HepG2 (cell line): ENCODE data around the gene SLC29A3. TPM values are rescaled to one million over a fixed set of nuclear protein-coding genes. Genes with fewer than 3 reads are reported as not detected.

Experiments used
- ATAC-seq: fragments of 200-7000 bp; cut with Tn5 transposase; 3 replicates; pipeline ENCODE4 v1.9.1; 2020; ENCODE audit warnings: mild to moderate bottlenecking, moderate library complexity
- BruUV-seq: library from RNA; stranded (reverse); fragments of 400-500 nt; replicated peaks from 2 replicates; lab custom pipeline; 2021; lab: Mats Ljungman, UMichigan
- CTCF ChIA-PET: fragments of 300-600 bp; formaldehyde crosslinking; extraction: SDS; loops from one replicate; lab custom pipeline; 2021; ENCODE audit warnings: low total read pairs, inconsistent platforms, low intra/inter-chr PET ratio; lab: Yijun Ruan, JAX
- POLR2A ChIA-PET: fragments of 350-600 bp; sonication (Branson Sonifier 250); formaldehyde crosslinking; loops from one replicate; lab custom pipeline; 2020; ENCODE audit warnings: antibody characterized with exemption, inconsistent platforms; lab: Yijun Ruan, JAX
- DNase-seq: peaks from one replicate; pipeline ENCODE4 v3.0.0-alpha.2; 2015; ENCODE audit warnings: low spot score
- FAIRE-seq: peaks from 3 replicates; lab custom pipeline; 2011; peaks lifted over from hg19 to GRCh38; lab: Jason Lieb, UNC
- H2AFZ ChIP-seq: one replicate; pipeline ENCODE4 v1.6.1; 2011; ENCODE audit warnings: low read length, inconsistent platforms
- H3K27ac ChIP-seq: fragments of 300-600 bp; 3 replicates; pipeline ENCODE4 v1.8.0; 2011; ENCODE audit warnings: mixed run types, mild to moderate bottlenecking, mixed read lengths, low read length, inconsistent platforms; ENCODE audit not compliant: insufficient read depth; ENCODE audit errors: extremely low read length
- H3K27me3 ChIP-seq, 2 experiments: fragments of 200-600 bp in 1 of 2; 2 replicates in 1 of 2; 3 replicates in 1 of 2; pipeline versions ENCODE4 v1.6.0 to v1.8.0; 2011; ENCODE audit warnings: low read length in 2 of 2, mild to moderate bottlenecking in 2 of 2, moderate library complexity in 2 of 2, inconsistent platforms in 1 of 2; ENCODE audit not compliant: insufficient read depth in 2 of 2, control insufficient read depth in 1 of 2
- H3K36me3 ChIP-seq, 2 experiments: fragments of 200-600 bp in 1 of 2; replicated peaks in 1 of 2; 2 replicates in 1 of 2; 3 replicates in 1 of 2; pipeline versions ENCODE4 v1.5.1 to v1.8.0; 2011; ENCODE audit warnings: low read length in 2 of 2, inconsistent platforms in 1 of 2; ENCODE audit not compliant: insufficient read depth in 2 of 2, control insufficient read depth in 1 of 2
- H3K4me1 ChIP-seq: 2 replicates; pipeline ENCODE4 v1.5.1; 2012; ENCODE audit warnings: low read length, inconsistent platforms; ENCODE audit not compliant: insufficient read depth
- H3K4me2 ChIP-seq: 2 replicates; pipeline ENCODE4 v1.6.0; 2011; ENCODE audit warnings: low read depth, low read length, inconsistent platforms
- H3K4me3 ChIP-seq, 3 experiments: fragments of 200-600 bp in 1 of 3; sonication (generic), shearing (Covaris generic) in 1 of 3; replicated peaks in 1 of 3; 2 replicates each; pipeline ENCODE4 v1.5.1; 2011 to 2016; ENCODE audit warnings: low read length in 3 of 3, inconsistent platforms in 2 of 3, low read depth in 2 of 3, mild to moderate bottlenecking in 2 of 3, control low read depth in 1 of 3, mixed read lengths in 1 of 3; ENCODE audit not compliant: insufficient read depth in 1 of 3
- H3K79me2 ChIP-seq: one replicate; pipeline ENCODE4 v1.6.1; 2011; ENCODE audit warnings: low read length, inconsistent platforms; ENCODE audit not compliant: insufficient read depth
- H3K9ac ChIP-seq: 2 replicates; pipeline ENCODE4 v1.6.0; 2011; ENCODE audit warnings: mild to moderate bottlenecking, low read depth, low read length, inconsistent platforms; ENCODE audit not compliant: insufficient read depth
- H3K9me3 ChIP-seq: 2 replicates; pipeline ENCODE4 v1.5.1; 2012; ENCODE audit warnings: mild to moderate bottlenecking, low read length
- H4K20me1 ChIP-seq: 2 replicates; pipeline ENCODE4 v1.6.0; 2011; ENCODE audit warnings: inconsistent platforms, mild to moderate bottlenecking, low read length, moderate library complexity; ENCODE audit not compliant: insufficient read depth
- ATM ChIP-seq: fragments of 450-650 bp; IDR thresholded peaks from 2 replicates; pipeline ENCODE4 v1.7.1; 2017; ENCODE audit warnings: mild to moderate bottlenecking, borderline replicate concordance
- ESRRA ChIP-seq: sonication (generic); formaldehyde crosslinking; IDR thresholded peaks from 2 replicates; pipeline ENCODE4 v1.5.1; 2020; ENCODE audit warnings: mild to moderate bottlenecking, low read depth, missing genetic modification reagents
- SALL1 ChIP-seq: sonication (generic); formaldehyde crosslinking; IDR thresholded peaks from 2 replicates; pipeline ENCODE4 v1.8.0; 2022; ENCODE audit warnings: mild to moderate bottlenecking, missing genetic modification reagents
- THRA ChIP-seq: sonication (generic); formaldehyde crosslinking; IDR thresholded peaks from 2 replicates; pipeline ENCODE4 v1.4.0; 2020; ENCODE audit warnings: missing genetic modification reagents, borderline replicate concordance
- ZBTB33 ChIP-seq: sonication (generic); formaldehyde crosslinking; IDR thresholded peaks from 2 replicates; pipeline ENCODE4 v1.4.0; 2020; ENCODE audit warnings: missing genetic modification reagents
- ZKSCAN5 ChIP-seq: sonication (generic); formaldehyde crosslinking; IDR thresholded peaks from 2 replicates; pipeline ENCODE4 v1.5.1; 2020; ENCODE audit warnings: mild to moderate bottlenecking, missing genetic modification reagents
- ZNF687 ChIP-seq: sonication (generic); formaldehyde crosslinking; IDR thresholded peaks from 2 replicates; pipeline ENCODE4 v1.5.1; 2020; ENCODE audit warnings: mild to moderate bottlenecking, missing genetic modification reagents, moderate library complexity
- ZNF761 ChIP-seq: sonication (generic); formaldehyde crosslinking; conservative IDR thresholded peaks from 2 replicates; pipeline ENCODE4 v1.4.0; 2020; ENCODE audit warnings: mild to moderate bottlenecking, missing genetic modification reagents
- ZNF768 ChIP-seq: sonication (generic); formaldehyde crosslinking; IDR thresholded peaks from 2 replicates; pipeline ENCODE4 v1.4.0; 2020; ENCODE audit warnings: missing genetic modification reagents
- WGBS: methylation state at CpG from one replicate; pipeline ENCODE4 v1.1.6; 2017; ENCODE audit warnings: low lambda C conversion rate; 5-methylcytosine and 5-hydroxymethylcytosine counted together
- in situ Hi-C: cut with HindIII; loops from 2 replicates; pipeline ENCODE4 v1.10.0; 2017; ENCODE audit warnings: low pct_unique_long_range_greater_than_20kb; ENCODE audit not compliant: extremely low pct_ligation_motif_present
- intact Hi-C: fragments of 100-400 bp; cut with micrococcal nuclease; formaldehyde crosslinking; loops from one replicate; pipeline ENCODE4 v1.10.0; 2022; ENCODE audit not compliant: unreplicated experiment
- polyA plus RNA-seq, 8 experiments: library from polyadenylated mRNA; depleted of rRNA in 3 of 8; stranded (reverse) in 7 of 8; unstranded in 1 of 8; fragments of >200 nt; fragmentation: Illumina TruSeq in 4 of 8; extraction: Trizol in 4 of 8; gene quantifications; 2 replicates each; pipeline versions ENCODE4 v1.2.1 to v1.2.3, GENCODE V29; 2011 to 2016; ENCODE audit warnings: low read depth in 4 of 8, missing spikeins in 1 of 8, mixed read lengths in 1 of 8; ENCODE audit not compliant: insufficient read depth in 1 of 8
- total RNA-seq, 5 experiments: library from RNA; depleted of rRNA; stranded (reverse); fragments of >200 nt; fragmentation: Illumina TruSeq; extraction: Trizol; gene quantifications; 2 replicates each; pipeline ENCODE4 v1.2.3, GENCODE V29; 2016; ENCODE audit warnings: low read depth in 1 of 5

SLC29A3 gene
- total and polyA plus RNA-seq, 2 of the 13 experiments (the other 11 are each of a cell fraction or from before 2014, with no cell fraction given), result 8.6 to 11.8 TPM

GRCh38 chr10:71351087-71351486 lies 32.0 kb downstream of the SLC29A3 start:
- no peak for DNase-seq
- Histone ChIP-seq H3K4me1 (peaks cover 48% of the 10 kb centered on the region), H3K27me3 (no peaks in the 10 kb centered on the region), H3K9ac (no peak overlapping the region), H4K20me1 (no peaks in the 10 kb centered on the region), H3K4me2 (no peak overlapping the region), H3K36me3 (peaks cover 18 to 58% of the 10 kb centered on the region in 2 experiments), H3K27ac (no peak overlapping the region), H3K79me2 (peaks cover 4% of the 10 kb centered on the region), H2AFZ (no peak overlapping the region), H3K9me3 (no peaks in the 10 kb centered on the region), H3K4me3 (no peak overlapping the region)
- no peak for ATAC-seq
- FAIRE-seq, result no peak
- TF ChIP-seq SALL1 (peak; percentile 19; the same call in 1 of the 2 replicates), ZNF761 (no peak), ZBTB33 (CRISPR knock-in tag) (peak; percentile 73), ESRRA (CRISPR knock-in tag) (peak; percentile 66; the same call in 1 of the 2 replicates), THRA (CRISPR knock-in tag) (peak; percentile 47; the same call in 1 of the 2 replicates), ZKSCAN5 (0 out of 2 replicates have a peak, but pooled peaks have one; percentile 71), ATM (no peak), ZNF687 (CRISPR knock-in tag) (peak; percentile 53), ZNF768 (CRISPR knock-in tag) (peak; percentile 78)
- 70% methylated on average over 2 of the region's 6 CpGs for WGBS
- in situ Hi-C loops (no loop called here), intact Hi-C loops (no loop called here)
- CTCF ChIA-PET, result no interaction called here
- POLR2A ChIA-PET, result interaction anchor here (1.4 to 1.5 kb wide), 2 partner anchors 17 to 32 kb away, joined by 4 to 7 read pairs; partner anchors contain the start of gene SLC29A3
- no TSS peak for BruUV-seq
